Measurements from ENCODE around the gene GFM2.
"Not testable (repeated sequence)": the region's sequence is repeated elsewhere in the genome, so short reads cannot be mapped to it uniquely, and the experiment has no call there.

The GFM2 gene

DNA sequence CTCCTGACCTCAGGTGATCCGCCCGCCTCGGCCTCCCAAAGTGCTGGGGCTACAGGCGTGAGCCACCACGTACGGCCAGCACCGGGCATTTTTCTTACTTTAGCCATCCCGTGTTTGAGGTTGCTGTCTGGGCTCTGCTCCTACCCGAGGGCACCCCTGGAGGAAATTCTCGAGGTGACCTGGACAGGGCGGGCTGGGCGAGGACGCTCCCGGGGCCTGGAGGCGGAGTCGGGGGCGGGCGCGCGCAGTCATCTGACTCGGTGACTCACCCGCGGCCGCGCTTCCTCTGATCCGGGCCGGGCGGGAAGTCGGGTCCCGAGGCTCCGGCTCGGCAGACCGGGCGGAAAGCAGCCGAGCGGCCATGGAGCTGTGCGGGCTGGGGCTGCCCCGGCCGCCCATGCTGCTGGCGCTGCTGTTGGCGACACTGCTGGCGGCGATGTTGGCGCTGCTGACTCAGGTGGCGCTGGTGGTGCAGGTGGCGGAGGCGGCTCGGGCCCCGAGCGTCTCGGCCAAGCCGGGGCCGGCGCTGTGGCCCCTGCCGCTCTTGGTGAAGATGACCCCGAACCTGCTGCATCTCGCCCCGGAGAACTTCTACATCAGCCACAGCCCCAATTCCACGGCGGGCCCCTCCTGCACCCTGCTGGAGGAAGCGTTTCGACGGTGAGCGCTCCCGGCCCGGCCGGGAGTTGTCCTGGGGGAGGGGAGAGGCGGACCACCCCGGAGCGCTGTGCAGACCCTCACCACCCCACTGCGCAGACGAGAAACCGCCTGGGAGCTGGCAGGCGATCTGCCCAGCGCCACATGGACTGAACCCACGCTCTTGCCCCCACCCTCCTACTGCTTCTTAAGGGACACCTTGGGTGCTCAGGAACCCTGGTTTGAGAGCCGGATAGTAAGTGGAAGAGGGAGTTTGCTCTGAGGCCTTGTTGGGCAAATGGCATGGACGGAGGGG lies 81.7 kb downstream of the GFM2 start, which contains the start of gene HEXB:
HEXB (plus strand) TSS at position 334 of the 952 bp plus-strand sequence; CDS start at position 362, 28 bp downstream.
- Histone ChIP-seq H3K27me3 (ENCODE audit: insufficient read depth, low read length, poor library complexity, severe bottlenecking) (no peaks in the 10 kb centered on the region), H4K20me1 (ENCODE audit: insufficient read depth, low read length, poor library complexity, severe bottlenecking) (no peaks in the 10 kb centered on the region), H3K79me2 (ENCODE audit: insufficient read depth, low read length) (peaks cover 22% of the 10 kb centered on the region; the same call in 1 of the 2 replicates), H3K9me2 (replicated peaks; ENCODE audit: low read depth, low read length) (no peaks in the 10 kb centered on the region), H3F3A (ENCODE audit: low read depth) (no peaks in the 10 kb centered on the region), H3K4me2 (ENCODE audit: low read depth, low read length, poor library complexity, severe bottlenecking) (peak within 1 kb of the TSS; percentile 89), H2AFZ (ENCODE audit: low read length) (peak within 1 kb of the TSS; percentile 91), H3K9ac (ENCODE audit: low read depth, low read length, poor library complexity, severe bottlenecking) (peak within 1 kb of the TSS; percentile 90), H3K4me1 (ENCODE audit: insufficient read depth, low read length, poor library complexity, severe bottlenecking) (peaks cover 28% of the 10 kb centered on the region), H3K9me3 (ENCODE audit: insufficient read depth, low read depth, low read length) (no peaks in the 10 kb centered on the region), H3K36me3 (ENCODE audit: insufficient read depth, low read length) (no peaks in the 10 kb centered on the region), H3K4me3 (ENCODE audit: low read length, poor library complexity, severe bottlenecking) (peak within 1 kb of the TSS; percentile 87)
- TF ChIP-seq EZH2phosphoT487 (IDR thresholded peaks at IDR 0.05; ENCODE audit: borderline replicate concordance) = no peak
- TF ChIP-seq, protein P1, sequence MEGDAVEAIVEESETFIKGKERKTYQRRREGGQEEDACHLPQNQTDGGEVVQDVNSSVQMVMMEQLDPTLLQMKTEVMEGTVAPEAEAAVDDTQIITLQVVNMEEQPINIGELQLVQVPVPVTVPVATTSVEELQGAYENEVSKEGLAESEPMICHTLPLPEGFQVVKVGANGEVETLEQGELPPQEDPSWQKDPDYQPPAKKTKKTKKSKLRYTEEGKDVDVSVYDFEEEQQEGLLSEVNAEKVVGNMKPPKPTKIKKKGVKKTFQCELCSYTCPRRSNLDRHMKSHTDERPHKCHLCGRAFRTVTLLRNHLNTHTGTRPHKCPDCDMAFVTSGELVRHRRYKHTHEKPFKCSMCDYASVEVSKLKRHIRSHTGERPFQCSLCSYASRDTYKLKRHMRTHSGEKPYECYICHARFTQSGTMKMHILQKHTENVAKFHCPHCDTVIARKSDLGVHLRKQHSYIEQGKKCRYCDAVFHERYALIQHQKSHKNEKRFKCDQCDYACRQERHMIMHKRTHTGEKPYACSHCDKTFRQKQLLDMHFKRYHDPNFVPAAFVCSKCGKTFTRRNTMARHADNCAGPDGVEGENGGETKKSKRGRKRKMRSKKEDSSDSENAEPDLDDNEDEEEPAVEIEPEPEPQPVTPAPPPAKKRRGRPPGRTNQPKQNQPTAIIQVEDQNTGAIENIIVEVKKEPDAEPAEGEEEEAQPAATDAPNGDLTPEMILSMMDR (conservative IDR thresholded peaks at IDR 0.05; ENCODE audit: low read length) = 0 out of 2 replicates have a peak, but pooled peaks have one; percentile 13

DNA sequence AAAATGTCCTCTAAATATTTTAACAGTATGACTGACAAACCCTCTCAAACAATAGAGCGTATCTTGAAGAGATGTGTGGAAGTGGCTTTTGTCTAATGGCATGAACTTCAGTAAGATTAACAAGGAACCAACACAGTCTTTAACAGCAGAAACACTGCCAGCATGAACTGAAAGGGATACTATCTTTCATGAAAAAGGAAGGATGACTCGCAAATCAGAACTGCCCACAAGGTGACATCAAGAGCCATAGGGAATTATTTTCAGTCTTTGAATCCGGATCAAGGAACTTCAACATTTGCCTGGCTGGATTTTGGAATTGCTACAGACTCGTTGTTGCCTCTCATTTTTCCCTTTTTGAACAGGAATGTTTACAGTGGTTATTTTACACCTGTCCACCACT lies 87.0 kb downstream of the GFM2 start:
- Histone ChIP-seq H4K20me1 (ENCODE audit: insufficient read depth, low read length, poor library complexity, severe bottlenecking) (no peaks in the 10 kb centered on the region), H3K9me2 (replicated peaks; ENCODE audit: low read depth, low read length) (no peaks in the 10 kb centered on the region), H3F3A (ENCODE audit: low read depth) (no peaks in the 10 kb centered on the region), H3K9me3 (ENCODE audit: insufficient read depth, low read depth, low read length) (no peaks in the 10 kb centered on the region), H2AFZ (ENCODE audit: low read length) (no peak overlapping the region), H3K4me3 (ENCODE audit: low read length, poor library complexity, severe bottlenecking) (no peak overlapping the region), H3K9ac (ENCODE audit: low read depth, low read length, poor library complexity, severe bottlenecking) (no peak overlapping the region), H3K36me3 (ENCODE audit: insufficient read depth, low read length) (no peaks in the 10 kb centered on the region), H3K27me3 (ENCODE audit: insufficient read depth, low read length, poor library complexity, severe bottlenecking) (no peaks in the 10 kb centered on the region), H3K4me1 (ENCODE audit: insufficient read depth, low read length, poor library complexity, severe bottlenecking) (no peaks in the 10 kb centered on the region), H3K79me2 (ENCODE audit: insufficient read depth, low read length) (no peaks in the 10 kb centered on the region), H3K4me2 (ENCODE audit: low read depth, low read length, poor library complexity, severe bottlenecking) (no peak overlapping the region)
- TF ChIP-seq, protein P1 (conservative IDR thresholded peaks at IDR 0.05; ENCODE audit: low read length) = no peak
- TF ChIP-seq EZH2phosphoT487 (IDR thresholded peaks at IDR 0.05; ENCODE audit: borderline replicate concordance) = no peak

DNA sequence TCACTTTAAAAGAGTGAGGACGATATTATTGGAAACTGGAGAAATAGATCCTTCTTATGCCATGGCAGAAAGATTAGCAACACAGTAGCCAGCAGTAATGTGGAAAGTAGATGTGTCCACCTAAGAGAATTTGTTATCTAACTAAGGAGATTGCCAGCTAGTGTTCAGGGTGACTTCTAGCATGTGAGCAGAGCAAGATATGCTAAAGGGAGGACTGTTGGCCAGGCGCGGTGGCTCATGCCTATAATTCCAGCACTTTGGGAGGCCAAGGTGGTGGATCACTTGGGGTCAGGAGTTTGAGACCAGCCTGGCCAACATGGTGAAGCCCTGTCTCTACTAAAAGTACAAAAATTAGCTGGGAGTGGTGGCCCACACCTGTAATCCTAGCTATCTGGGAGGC lies 87.6 kb downstream of the GFM2 start:
- not testable (repeated sequence) for H3K9ac ChIP-seq (ENCODE audit: low read depth, low read length, poor library complexity, severe bottlenecking); H3K9me2 ChIP-seq (replicated peaks; ENCODE audit: low read depth, low read length); H3K27me3 ChIP-seq (ENCODE audit: insufficient read depth, low read length, poor library complexity, severe bottlenecking); H2AFZ ChIP-seq (ENCODE audit: low read length); H3K36me3 ChIP-seq (ENCODE audit: insufficient read depth, low read length); H3K79me2 ChIP-seq (ENCODE audit: insufficient read depth, low read length); H3F3A ChIP-seq (ENCODE audit: low read depth); H3K4me3 ChIP-seq (ENCODE audit: low read length, poor library complexity, severe bottlenecking); H3K4me2 ChIP-seq (ENCODE audit: low read depth, low read length, poor library complexity, severe bottlenecking); H4K20me1 ChIP-seq (ENCODE audit: insufficient read depth, low read length, poor library complexity, severe bottlenecking); H3K4me1 ChIP-seq (ENCODE audit: insufficient read depth, low read length, poor library complexity, severe bottlenecking); H3K9me3 ChIP-seq (ENCODE audit: insufficient read depth, low read depth, low read length)

DNA sequence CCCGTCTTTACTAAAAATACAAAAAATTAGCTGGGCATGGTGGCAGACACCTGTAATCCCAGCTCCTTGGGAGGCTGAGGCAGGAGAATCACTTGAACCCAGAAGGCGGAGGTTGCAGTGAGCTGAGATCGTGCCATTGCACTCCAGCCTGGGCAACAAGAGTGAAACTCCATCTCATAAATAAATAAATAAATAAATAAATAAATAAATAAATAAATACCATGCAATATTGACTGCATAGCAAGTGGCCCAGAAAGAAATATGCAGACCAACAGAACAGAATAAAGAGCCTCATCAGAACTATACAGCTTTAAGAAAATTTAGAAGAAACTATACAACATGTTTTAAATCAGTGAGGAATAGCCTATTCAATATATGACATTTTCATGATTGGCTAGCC lies 88.8 kb downstream of the GFM2 start:
- H3K9ac ChIP-seq (ENCODE audit: low read depth, low read length, poor library complexity, severe bottlenecking); H3K9me2 ChIP-seq (replicated peaks; ENCODE audit: low read depth, low read length); H3K4me3 ChIP-seq (ENCODE audit: low read length, poor library complexity, severe bottlenecking); H3K4me2 ChIP-seq (ENCODE audit: low read depth, low read length, poor library complexity, severe bottlenecking); H2AFZ ChIP-seq (ENCODE audit: low read length); H3K79me2 ChIP-seq (ENCODE audit: insufficient read depth, low read length); H3K9me3 ChIP-seq (ENCODE audit: insufficient read depth, low read depth, low read length); H3K4me1 ChIP-seq (ENCODE audit: insufficient read depth, low read length, poor library complexity, severe bottlenecking); H4K20me1 ChIP-seq (ENCODE audit: insufficient read depth, low read length, poor library complexity, severe bottlenecking); H3K36me3 ChIP-seq (ENCODE audit: insufficient read depth, low read length); H3K27me3 ChIP-seq (ENCODE audit: insufficient read depth, low read length, poor library complexity, severe bottlenecking); H3F3A ChIP-seq (ENCODE audit: low read depth): not testable (repeated sequence)

GRCh38 chr5:74676466-74676865 lies 90.5 kb downstream of the GFM2 start:
- H4K20me1 ChIP-seq (ENCODE audit: insufficient read depth, low read length, poor library complexity, severe bottlenecking); H3K4me2 ChIP-seq (ENCODE audit: low read depth, low read length, poor library complexity, severe bottlenecking); H3K36me3 ChIP-seq (ENCODE audit: insufficient read depth, low read length); H3K9me3 ChIP-seq (ENCODE audit: insufficient read depth, low read depth, low read length); H3K4me1 ChIP-seq (ENCODE audit: insufficient read depth, low read length, poor library complexity, severe bottlenecking); H2AFZ ChIP-seq (ENCODE audit: low read length); H3F3A ChIP-seq (ENCODE audit: low read depth); H3K9ac ChIP-seq (ENCODE audit: low read depth, low read length, poor library complexity, severe bottlenecking); H3K9me2 ChIP-seq (replicated peaks; ENCODE audit: low read depth, low read length); H3K27me3 ChIP-seq (ENCODE audit: insufficient read depth, low read length, poor library complexity, severe bottlenecking); H3K79me2 ChIP-seq (ENCODE audit: insufficient read depth, low read length); H3K4me3 ChIP-seq (ENCODE audit: low read length, poor library complexity, severe bottlenecking): not testable (repeated sequence)
